Bronchial epithelial cell (primary cell): ENCODE measurements around the gene AHDC1. TPM values are rescaled to one million over a fixed set of nuclear protein-coding genes. Genes with fewer than 3 reads are reported as not detected.
"Not testable (repeated sequence)": the region's sequence is repeated elsewhere in the genome, so short reads cannot be mapped to it uniquely, and the experiment has no call there.

Experiments
- DNase-seq: peaks from one replicate; pipeline ENCODE4 v3.0.0-alpha.2; 2010; ENCODE audit warnings: low read depth
- FAIRE-seq: peaks from 2 replicates; lab custom pipeline; 2011; peaks lifted over from hg19 to GRCh38; lab: Jason Lieb, UNC
- H3K27me3 ChIP-seq: 2 replicates; pipeline ENCODE4 v1.5.1; 2011; ENCODE audit warnings: low read length; ENCODE audit not compliant: control insufficient read depth, insufficient read depth
- H3K36me3 ChIP-seq: 2 replicates; pipeline ENCODE4 v1.5.1; 2011; ENCODE audit warnings: low read length; ENCODE audit not compliant: control insufficient read depth, insufficient read depth
- H3K4me3 ChIP-seq: 2 replicates; pipeline ENCODE4 v1.5.1; 2011; ENCODE audit warnings: mild to moderate bottlenecking, low read depth, low read length, control low read depth
- total RNA-seq: library from RNA; depleted of rRNA; stranded (reverse); fragments of >200 nt; gene quantifications from 2 replicates; pipeline ENCODE4 v1.2.1, GENCODE V29; 2014
- TF ChIP-seq, protein P1 (sequence below): IDR thresholded peaks from 2 replicates; pipeline ENCODE4 v1.5.1; 2011; ENCODE audit warnings: mild to moderate bottlenecking, moderate library complexity, low read length, control low read depth, inconsistent platforms; ENCODE audit not compliant: insufficient read depth, severe bottlenecking

Gene AHDC1
- total RNA-seq, 1 donor from 2014 or later, result 5.0 TPM

DNA sequence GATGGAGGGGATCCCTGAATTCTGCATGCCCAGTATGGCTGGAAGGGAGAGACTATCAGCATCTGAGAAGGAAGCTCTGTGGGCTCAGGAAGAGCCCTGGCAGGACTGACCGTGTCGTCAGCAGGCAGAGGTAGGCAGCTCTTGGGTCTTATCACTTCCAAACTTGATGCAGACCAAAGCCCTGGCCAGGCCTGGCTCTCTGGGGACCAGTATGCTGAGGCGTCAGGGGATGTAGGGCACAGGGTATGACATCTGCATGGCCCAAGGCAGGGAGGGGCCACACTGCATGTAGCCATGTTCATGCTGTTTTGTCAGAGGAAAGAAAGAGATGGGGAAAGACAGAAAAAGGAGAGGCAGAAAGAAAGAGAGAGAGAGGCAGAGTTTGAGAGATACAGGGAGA lies 24.8 kb upstream of the AHDC1 start:
- DNase-seq (no peak), FAIRE-seq (no peak)
- TF ChIP-seq, protein P1, sequence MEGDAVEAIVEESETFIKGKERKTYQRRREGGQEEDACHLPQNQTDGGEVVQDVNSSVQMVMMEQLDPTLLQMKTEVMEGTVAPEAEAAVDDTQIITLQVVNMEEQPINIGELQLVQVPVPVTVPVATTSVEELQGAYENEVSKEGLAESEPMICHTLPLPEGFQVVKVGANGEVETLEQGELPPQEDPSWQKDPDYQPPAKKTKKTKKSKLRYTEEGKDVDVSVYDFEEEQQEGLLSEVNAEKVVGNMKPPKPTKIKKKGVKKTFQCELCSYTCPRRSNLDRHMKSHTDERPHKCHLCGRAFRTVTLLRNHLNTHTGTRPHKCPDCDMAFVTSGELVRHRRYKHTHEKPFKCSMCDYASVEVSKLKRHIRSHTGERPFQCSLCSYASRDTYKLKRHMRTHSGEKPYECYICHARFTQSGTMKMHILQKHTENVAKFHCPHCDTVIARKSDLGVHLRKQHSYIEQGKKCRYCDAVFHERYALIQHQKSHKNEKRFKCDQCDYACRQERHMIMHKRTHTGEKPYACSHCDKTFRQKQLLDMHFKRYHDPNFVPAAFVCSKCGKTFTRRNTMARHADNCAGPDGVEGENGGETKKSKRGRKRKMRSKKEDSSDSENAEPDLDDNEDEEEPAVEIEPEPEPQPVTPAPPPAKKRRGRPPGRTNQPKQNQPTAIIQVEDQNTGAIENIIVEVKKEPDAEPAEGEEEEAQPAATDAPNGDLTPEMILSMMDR, result no peak
- peaks cover 2% of the 10 kb centered on the region for H3K27me3 ChIP-seq
- no peaks in the 10 kb centered on the region for H3K36me3 ChIP-seq
- no peak overlapping the region for H3K4me3 ChIP-seq

DNA sequence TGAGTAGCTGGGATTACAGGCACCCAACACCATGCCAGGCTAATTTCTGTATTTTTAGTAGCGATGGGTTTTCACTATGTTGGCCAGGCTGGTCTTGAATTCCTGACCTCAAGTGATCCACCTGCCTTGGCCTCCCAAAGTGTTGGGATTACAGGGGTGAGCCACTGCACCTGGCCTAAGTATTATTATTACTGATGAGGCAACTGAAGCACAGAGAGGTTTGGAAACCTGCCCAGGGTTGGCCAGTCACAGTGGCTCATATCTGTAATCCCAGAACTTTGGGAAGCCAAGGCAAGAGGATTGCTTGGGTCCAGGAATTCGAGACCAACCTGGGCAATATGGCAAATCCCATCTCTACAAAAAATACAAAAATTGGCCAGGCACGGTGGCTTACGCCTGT lies 23.8 kb upstream of the AHDC1 start:
- not testable (repeated sequence) for H3K4me3 ChIP-seq, H3K27me3 ChIP-seq, H3K36me3 ChIP-seq, FAIRE-seq
- DNase-seq, result peak; percentile 38

DNA sequence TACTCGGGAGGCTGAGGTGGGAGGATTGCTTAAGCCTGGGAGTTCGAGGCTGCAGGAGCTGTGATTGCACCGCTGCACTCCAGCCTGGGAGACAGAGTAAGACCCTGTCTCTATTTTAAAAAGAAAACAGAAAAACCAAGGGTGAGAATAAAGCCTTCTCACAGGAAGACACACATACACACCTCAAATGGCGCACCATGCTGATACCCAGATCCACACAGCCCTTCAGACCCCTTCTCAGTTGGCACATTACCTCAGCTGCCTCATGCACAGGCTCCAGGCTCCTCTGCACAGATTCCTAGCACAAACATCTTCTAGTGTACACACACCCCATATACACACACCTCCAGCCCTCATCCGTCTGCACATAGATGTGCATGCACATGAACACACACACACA lies 23.1 kb upstream of the AHDC1 start:
- DNase-seq (no peak), FAIRE-seq (no peak)
- H3K4me3 ChIP-seq, result no peak overlapping the region
- H3K27me3 ChIP-seq, result no peaks in the 10 kb centered on the region
- no peaks in the 10 kb centered on the region for H3K36me3 ChIP-seq
- TF ChIP-seq, protein P1, result no peak

DNA sequence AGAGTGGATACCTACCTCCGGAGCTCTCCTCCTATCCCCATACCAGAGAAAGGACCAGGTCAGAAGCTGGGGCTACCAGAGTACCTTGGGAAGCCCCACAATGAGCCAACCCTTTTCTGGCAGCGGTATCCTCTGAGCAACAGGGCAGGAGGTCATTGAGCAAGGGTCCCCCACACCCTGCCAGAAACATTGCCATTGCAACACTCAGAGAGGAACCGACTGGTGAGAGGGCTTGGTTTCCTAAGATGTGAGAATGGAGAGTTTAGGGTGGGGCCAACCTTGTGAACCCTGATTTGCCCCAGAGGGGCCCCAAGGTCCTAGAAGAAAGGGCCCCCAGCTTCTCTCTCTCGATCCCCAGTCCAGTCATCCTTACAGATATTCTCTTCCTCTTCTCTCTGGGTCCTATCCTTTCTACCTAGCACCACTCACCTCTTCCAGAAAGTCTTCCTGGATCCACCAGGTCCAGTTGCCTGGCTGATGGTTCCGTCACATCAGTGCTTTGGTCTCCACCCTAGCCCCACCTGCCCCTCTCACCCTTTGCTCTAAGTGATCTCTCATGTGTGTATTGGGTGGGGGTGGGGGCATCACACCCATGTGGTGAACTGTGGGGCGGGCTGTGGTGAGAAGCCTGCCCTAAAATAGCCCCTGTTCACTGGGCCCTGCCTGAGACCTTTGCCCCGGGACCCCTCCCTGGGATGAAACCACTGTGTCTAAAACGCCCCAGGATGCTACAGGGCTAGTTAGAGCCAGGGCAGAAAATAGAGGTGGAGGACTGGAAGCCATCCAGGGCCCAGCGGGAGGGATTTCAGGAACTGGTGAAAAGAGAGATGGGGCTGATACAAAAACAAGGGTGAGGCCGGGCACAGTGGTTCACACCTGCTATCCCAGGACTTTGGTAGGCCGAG lies 22.3 kb upstream of the AHDC1 start:
- TF ChIP-seq, protein P1, result no peak

DNA sequence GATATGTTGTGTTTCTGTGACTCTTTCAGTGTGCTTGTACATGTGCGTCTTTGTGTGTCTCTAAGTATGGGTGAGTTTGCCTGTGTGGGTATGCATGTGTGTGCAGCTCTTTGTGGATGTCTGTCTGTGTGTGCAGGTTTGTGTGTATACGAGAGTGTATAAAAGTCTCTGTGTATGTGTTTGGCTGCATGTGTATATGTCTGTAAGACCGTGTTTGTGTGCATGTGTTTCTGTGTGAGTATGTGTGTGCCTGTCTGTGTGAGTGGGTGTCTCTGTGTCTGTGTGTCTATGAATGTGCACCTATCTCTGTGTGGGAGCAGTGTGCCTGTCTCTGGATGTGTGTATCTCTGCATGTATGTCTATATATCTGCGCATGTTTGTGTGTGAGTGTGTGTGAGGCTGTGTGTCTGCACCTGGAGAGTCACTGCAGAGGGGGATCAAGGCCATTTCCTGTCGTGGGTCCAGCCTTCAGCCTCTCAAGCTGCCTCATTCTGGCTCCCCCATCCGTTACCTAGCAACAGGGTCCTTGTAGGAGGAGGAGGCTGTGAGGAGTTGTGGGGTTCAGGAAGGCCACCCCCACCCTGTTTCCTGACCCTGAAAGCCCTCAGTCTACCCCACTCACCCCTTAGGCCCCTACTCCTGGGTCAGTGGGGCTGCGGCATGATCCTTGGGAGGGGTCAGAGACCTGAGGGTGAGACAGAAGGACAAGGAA lies 20.7 kb upstream of the AHDC1 start:
- TF ChIP-seq, protein P1, result no peak
- no peak overlapping the region for H3K4me3 ChIP-seq
- no peak for FAIRE-seq
- DNase-seq, result no peak
- H3K36me3 ChIP-seq, result no peaks in the 10 kb centered on the region
- no peaks in the 10 kb centered on the region for H3K27me3 ChIP-seq

More for the DNA sequence above, 22.3 kb upstream of the AHDC1 start:
- DNase-seq (no peak), FAIRE-seq (no peak)
- Histone ChIP-seq H3K27me3 (no peaks in the 10 kb centered on the region), H3K36me3 (no peaks in the 10 kb centered on the region), H3K4me3 (no peak overlapping the region)
